ENCODE data around the gene ZFP92.

DNA sequence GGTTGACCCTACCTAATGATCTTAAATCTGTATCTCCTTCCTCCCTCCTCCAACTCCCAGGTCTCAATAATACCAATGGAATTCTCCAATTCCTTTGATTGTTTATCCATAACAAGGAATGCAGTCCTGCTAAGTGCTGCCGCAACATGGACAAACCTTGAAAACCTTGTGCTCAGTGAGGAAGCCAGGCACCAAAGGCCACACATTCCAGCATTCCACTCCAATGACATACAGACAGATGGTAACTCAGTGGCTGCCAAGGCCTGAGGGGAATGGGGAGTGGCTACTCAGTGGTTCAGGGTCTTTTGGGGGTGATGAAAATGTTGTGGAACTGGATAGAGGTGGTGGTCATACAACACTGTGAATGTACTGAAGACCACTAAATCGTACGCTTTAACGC is 48.7 kb downstream of the ZFP92 start:
- TF ChIP-seq, protein P1, sequence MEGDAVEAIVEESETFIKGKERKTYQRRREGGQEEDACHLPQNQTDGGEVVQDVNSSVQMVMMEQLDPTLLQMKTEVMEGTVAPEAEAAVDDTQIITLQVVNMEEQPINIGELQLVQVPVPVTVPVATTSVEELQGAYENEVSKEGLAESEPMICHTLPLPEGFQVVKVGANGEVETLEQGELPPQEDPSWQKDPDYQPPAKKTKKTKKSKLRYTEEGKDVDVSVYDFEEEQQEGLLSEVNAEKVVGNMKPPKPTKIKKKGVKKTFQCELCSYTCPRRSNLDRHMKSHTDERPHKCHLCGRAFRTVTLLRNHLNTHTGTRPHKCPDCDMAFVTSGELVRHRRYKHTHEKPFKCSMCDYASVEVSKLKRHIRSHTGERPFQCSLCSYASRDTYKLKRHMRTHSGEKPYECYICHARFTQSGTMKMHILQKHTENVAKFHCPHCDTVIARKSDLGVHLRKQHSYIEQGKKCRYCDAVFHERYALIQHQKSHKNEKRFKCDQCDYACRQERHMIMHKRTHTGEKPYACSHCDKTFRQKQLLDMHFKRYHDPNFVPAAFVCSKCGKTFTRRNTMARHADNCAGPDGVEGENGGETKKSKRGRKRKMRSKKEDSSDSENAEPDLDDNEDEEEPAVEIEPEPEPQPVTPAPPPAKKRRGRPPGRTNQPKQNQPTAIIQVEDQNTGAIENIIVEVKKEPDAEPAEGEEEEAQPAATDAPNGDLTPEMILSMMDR (IDR thresholded peaks at IDR 0.05; ENCODE audit: poor library complexity, severe bottlenecking) = no peak
- TF ChIP-seq RAD21 (conservative IDR thresholded peaks at IDR 0.05) (no peak), TAF1 (IDR thresholded peaks at IDR 0.05; ENCODE audit: low read depth) (no peak), POLR2AphosphoS5 (IDR thresholded peaks at IDR 0.05) (no peak)

Data from neural cell (in vitro differentiated cells).